Stimulated activated CD4-positive, alpha-beta T cell treated with anti-CD3 and anti-CD28 coated beads, Interleukin-2, amount 100 ng/mL, for 24 hours (primary cell): ENCODE results near the gene CARMIL3.

Experiments used
- DNase-seq, 2 donors: peaks; one replicate each; pipeline ENCODE4 v3.0.0-alpha.2; 2020

CARMIL3 gene

DNA sequence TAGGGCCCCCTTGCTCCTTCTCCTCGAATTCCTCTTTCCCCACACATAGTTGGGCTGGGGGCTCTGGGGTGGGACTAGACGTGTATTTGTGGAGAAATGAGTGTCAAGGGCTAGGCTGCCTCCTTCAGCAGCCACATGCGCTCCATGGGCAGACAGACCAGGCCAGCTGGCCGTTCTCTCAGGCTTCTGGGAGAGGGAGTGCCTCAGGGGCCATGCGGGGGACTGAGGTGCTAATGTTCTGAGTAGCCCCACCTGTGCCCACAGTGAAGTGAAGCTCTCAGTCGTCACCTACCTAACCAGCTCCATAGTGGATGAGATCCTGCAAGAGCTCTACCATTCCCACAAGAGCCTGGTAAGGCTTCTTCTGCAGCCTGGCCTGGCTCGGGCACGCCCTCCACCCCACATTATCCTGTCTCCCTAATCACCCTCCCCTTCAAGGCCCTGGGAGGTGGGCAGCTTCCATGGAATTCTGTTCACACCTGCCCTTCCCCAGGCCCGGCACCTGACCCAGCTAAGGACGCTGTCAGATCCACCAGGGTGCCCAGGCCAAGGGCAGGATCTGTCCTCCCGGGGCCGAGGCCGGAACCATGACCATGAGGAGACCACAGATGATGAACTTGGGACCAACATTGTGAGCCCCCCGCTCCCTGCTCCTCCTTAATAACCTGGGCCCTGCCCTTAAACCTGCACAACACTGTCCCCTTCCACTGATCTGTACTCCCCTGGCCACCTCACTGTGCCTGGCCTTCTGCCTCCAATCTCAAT is 10.6 kb downstream of the CARMIL3 start:
- DNase-seq, result no peak

- DNase-seq, result no peak
These were observed 11.5 kb downstream of the CARMIL3 start for GRCh38 chr14:24063263-24063836.

DNA sequence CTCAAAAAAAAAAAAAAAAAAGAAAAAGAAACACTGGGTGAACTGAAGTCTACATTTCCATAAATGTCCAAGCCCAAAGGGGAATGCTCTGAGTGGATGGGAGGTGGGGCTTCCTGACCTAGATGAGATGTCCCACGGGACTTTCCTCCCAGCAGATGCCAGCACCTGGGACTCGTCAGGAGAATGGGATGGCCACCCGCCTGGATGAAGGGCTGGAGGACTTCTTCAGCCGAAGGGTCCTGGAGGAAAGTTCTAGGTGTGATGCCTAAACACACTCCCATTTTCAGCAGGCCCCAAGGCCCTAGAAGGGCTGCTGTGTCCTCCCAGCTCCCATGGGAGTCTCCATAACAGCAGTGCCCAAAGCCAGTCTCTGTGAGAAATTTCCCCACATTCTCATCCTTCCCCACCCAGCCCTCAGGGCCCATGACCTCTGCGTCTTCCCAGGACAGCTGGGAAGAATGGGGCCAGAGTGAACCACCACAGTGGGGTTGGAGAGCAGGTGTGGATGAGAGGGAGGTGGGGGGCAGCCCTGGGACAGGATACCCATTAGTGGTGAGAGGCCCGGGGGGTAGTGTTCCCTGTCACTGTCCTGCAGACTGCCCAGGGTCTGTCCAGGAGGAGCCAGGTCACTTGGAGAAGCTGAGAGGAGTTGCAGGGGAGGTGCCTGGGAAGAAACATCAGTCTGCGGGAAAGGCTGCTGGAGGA is 12.4 kb downstream of the CARMIL3 start:
- no peak for DNase-seq

DNA sequence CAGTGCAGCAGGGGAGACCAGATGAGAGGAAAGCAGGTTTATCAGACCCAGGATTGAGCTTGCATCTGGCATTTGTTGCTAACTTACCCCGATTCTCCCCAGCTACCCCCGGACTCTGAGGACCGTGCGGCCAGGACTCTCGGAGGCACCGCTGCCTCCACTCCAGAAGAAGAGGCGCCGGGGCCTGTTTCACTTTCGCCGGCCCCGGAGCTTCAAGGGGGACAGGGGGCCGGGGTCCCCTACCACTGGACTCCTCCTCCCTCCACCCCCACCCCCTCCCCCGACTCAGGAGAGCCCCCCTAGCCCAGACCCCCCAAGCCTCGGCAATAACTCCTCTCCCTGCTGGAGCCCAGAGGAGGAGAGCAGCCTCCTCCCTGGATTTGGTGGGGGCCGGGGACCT is 13.0 kb downstream of the CARMIL3 start:
- DNase-seq, result no peak

GRCh38 chr14:24065408-24065807 is 13.6 kb downstream of the CARMIL3 start:
- no peak for DNase-seq

DNA sequence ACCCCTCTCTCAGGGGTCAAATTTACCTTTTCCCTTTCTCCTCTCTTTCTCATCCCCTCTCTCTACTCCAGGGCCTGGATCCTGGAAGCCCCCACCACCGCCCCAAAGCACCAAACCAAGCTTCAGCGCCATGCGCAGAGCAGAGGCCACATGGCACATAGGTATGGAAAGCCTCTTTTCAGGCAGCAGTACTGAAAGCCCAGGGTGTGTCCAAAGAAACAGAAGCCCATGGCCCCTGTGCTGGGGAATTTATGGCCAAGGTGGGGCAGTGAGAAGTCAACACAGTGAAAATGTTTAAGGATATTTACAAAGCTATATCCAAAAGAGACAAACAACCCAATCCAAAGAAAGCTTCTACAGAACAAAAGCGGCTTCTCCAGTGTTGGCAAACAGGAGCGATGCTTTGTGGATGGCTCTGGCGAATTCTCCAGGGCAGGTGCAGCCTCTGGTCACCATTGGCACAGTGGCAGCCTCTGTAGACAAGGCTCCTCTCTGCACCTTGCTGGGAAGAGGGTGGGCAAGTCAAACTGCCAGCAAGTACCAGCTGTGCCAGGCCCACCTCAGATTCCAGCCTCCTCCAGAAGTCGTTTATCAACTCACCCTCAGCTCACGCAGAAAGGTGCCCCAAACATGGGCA is 14.8 kb downstream of the CARMIL3 start:
- DNase-seq, result no peak

DNA sequence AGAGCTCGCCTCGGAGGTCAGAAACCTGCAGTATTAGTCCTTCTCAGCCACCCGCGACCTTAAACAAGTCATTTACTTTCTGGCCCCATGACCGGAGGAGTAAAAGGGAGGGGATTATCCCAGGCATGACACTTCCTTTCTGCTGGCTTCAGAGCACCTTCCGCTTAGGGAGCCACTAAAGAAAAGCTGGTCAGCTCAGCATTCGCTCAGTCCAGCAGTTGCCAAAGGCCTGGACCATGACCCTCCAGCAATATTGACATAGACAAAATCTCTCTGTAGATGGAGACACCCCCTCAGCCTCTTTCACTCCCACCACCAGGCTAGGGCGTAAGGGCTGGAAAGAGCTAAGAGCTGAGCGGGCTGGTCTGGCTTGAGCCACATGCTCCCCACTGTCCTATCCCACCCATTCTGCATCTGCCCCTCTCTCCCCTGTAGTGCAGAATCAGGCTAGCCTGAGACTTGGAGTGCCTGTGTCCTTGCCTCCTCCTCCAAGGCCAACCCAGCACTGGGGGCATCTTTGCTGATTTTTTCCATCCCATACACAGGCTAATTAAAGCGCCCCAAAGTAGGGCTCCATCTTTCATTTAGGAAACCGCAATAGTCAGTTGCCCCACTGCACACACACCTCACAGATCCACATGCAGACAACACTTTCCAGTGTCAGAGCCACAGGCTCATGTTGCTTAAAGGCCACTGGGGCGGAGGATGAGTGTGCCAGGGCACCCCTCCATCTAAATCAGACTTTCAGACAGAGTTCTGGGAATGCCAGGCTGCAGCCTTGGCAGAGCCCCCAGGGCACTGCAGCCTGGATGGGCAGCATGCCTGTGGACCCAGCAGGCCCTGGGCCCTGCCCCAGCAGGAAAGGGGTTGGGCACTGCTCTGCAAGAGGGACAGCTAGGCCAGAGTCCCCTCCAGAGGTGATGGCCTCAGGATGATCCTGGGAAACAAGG is 15.6 kb downstream of the CARMIL3 start:
- DNase-seq, result no peak

DNA sequence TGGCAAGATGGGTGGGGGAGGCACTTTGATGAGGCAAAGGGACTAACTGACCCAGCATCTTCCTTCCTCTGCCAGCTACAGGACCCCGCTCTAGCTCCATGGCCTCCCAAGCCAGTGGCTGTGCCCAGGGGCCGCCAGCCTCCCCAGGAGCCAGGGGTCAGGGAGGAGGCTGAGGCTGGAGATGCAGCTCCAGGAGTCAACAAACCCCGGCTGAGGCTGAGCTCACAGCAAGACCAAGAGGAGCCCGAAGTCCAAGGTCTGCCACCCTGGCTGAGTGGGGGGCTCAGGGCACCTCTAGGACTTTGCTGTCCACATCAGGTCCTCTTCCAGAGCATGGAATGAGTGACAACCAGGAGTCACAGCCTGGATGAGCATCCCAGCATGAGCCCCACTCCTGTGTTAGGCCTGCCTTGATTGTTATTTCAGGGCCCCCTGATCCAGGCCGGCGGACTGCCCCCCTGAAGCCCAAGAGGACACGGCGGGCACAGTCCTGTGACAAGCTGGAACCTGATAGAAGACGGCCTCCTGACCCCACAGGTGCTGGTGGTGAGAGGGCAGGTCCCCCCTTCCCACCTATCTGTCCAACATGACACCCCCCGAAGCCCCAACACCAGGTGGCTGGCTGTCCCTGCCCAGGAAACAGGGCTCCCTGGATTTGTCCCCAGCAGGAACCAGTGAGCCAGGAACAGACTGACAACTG is 17.1 kb downstream of the CARMIL3 start:
- DNase-seq, result no peak

- no peak for DNase-seq
These were observed 17.6 kb downstream of the CARMIL3 start for GRCh38 chr14:24069411-24069735.

- DNase-seq, result no peak
These were observed 18.7 kb downstream of the CARMIL3 start for GRCh38 chr14:24070285-24071143.

DNA sequence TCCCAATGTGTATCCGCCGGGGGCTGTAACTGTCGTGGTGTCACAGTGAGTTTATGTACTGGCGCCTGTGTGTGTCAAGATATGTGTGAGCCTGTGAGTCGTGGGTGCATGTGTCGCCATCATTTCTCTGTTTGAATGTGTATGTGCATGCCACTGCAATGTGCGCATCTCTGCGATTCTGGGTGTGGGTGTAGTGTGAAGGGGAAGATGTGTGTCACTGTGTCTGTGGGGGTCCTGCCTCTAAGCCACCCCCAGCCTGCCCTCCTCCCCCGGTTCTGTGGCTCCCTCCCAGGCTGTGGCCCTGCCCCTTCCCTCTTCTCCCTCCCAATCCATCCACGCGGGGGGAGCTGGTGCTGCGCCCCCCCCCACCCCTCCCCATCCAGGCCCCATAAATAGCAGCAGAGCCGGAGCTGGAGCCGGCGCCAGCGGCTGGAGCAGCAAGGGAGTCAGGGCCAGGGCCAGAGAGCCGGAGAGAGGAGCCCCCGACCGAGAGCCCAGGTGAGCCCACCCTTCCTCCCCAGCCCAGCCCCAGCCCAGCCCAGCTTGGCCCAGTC is 19.4 kb downstream of the CARMIL3 start, which contains the start of gene CPNE6:
CPNE6 (plus strand) TSS at position 419 of the 554 bp plus-strand sequence. CDS start 1,375 bp downstream, outside the sequence.
- peak; percentile 43 to 60 for DNase-seq

- no peak for DNase-seq
These were observed 20.1 kb downstream of the CARMIL3 start for GRCh38 chr14:24071836-24072430.

GRCh38 chr14:24072436-24072835 is 20.6 kb downstream of the CARMIL3 start:
- DNase-seq, result no peak

GRCh38 chr14:24072881-24073877 is 21.4 kb downstream of the CARMIL3 start:
- DNase-seq, result no peak

- DNase-seq, result no peak
These were observed 23.0 kb downstream of the CARMIL3 start for GRCh38 chr14:24074625-24075484.

DNA sequence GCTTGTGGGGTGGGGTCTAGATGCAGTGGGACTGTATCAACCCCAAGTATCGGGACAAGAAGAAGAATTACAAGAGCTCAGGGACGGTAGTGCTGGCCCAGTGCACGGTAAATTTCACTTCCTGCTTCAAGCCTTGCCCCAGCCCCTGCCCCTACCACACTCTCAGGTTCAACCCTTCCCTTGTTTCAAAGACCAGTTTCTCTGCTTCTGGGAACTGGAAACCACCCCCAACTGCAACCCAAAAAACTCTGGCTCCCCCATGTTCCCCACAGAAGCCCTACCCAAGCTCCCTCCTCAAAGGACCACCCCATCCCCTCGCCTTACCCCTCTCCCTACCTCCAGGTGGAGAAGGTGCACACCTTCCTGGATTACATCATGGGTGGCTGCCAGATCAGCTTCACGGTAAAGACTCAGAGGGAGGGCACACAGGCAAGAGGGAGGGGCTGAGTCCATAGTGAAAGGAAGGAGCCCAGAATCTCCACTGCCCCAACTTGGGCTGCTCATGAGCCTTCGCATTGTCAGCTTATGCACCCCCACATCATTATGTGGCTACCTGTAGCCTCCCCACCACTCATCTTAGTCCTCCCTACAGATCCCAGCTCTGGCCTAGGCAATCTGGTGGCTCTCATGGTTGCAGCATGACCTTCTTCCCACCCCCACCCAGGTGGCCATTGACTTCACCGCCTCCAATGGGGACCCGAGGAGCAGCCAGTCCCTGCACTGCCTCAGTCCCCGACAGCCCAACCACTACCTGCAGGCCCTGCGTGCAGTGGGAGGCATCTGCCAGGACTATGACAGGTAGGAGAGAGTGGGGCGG is 23.9 kb downstream of the CARMIL3 start:
- DNase-seq, result no peak

- no peak for DNase-seq
These were observed 24.4 kb downstream of the CARMIL3 start for GRCh38 chr14:24076302-24076601.
